Dermis blood vessel endothelial cell (primary cell): Measurements from ENCODE around the gene PCDHB4. TPM values are rescaled to one million over a fixed set of nuclear protein-coding genes. Genes with fewer than 3 reads are reported as not detected.
A peak's percentile ranks its signal among the peaks of the same experiment; 100 is the strongest.
"Not testable (repeated sequence)": the region's sequence is repeated elsewhere in the genome, so short reads cannot be mapped to it uniquely, and the experiment has no call there.

Experiments
- DNase-seq: peaks from one replicate; pipeline ENCODE4 v3.0.0; 2010
- total RNA-seq: library from RNA; depleted of rRNA; stranded (reverse); fragments of >200 nt; gene quantifications from 2 replicates; pipeline ENCODE4 v1.2.3, GENCODE V29; 2014

Gene PCDHB4
- total RNA-seq = 0.17 and 0.19 TPM in 2 replicates

GRCh38 chr5:141121563-141121962, at the start of gene PCDHB4:
Gene PCDHB4 (plus strand): TSS chr5:141121818. CDS start chr5:141121999, 181 bp downstream.
- DNase-seq = peak; percentile 15

GRCh38 chr5:141077826-141078225, 43.8 kb upstream of the PCDHB4 start:
- no peak for DNase-seq

GRCh38 chr5:141082228-141082627, 39.4 kb upstream of the PCDHB4 start:
- DNase-seq = no peak

- DNase-seq = peak; percentile 66
Observed at GRCh38 chr5:141084487-141084989, 37.1 kb upstream of the PCDHB4 start.

- peak; percentile 50 for DNase-seq
Observed at GRCh38 chr5:141094481-141095262, 26.9 kb upstream of the PCDHB4 start, which contains the start of gene PCDHB2. Gene PCDHB2 (plus strand): TSS chr5:141094615. CDS start chr5:141094791, 176 bp downstream.

- DNase-seq = no peak
Observed at GRCh38 chr5:141095263-141095641, 26.4 kb upstream of the PCDHB4 start.

- not testable (repeated sequence) for DNase-seq
Observed at GRCh38 chr5:141096181-141096580, 25.4 kb upstream of the PCDHB4 start.

GRCh38 chr5:141096586-141096985, 25.0 kb upstream of the PCDHB4 start:
- DNase-seq = not testable (repeated sequence)

GRCh38 chr5:141100243-141100805, 21.3 kb upstream of the PCDHB4 start, which contains the start of gene PCDHB3:
Gene PCDHB3 (plus strand): TSS chr5:141100473. CDS start chr5:141100650, 177 bp downstream.
- peak; percentile 57 for DNase-seq

- no peak for DNase-seq
Observed at GRCh38 chr5:141101059-141101458, 20.6 kb upstream of the PCDHB4 start.

- DNase-seq = not testable (repeated sequence)
Observed at GRCh38 chr5:141102070-141102469, 19.5 kb upstream of the PCDHB4 start.

- not testable (repeated sequence) for DNase-seq
Observed at GRCh38 chr5:141102471-141102870, 19.1 kb upstream of the PCDHB4 start.

- no peak for DNase-seq
Observed at GRCh38 chr5:141105350-141105749, 16.3 kb upstream of the PCDHB4 start.

GRCh38 chr5:141119250-141119649, 2.4 kb upstream of the PCDHB4 start:
- no peak for DNase-seq

- no peak for DNase-seq
Observed at GRCh38 chr5:141121985-141122384, 367 bp downstream of the PCDHB4 start.

GRCh38 chr5:141123396-141124135, 1.9 kb downstream of the PCDHB4 start:
- DNase-seq = not testable (repeated sequence)

GRCh38 chr5:141127305-141127704, 5.7 kb downstream of the PCDHB4 start:
- no peak for DNase-seq

- DNase-seq = peak; percentile 48
Observed at GRCh38 chr5:141135030-141135717, 13.6 kb downstream of the PCDHB4 start, which contains the start of gene PCDHB5. Gene PCDHB5 (plus strand): TSS chr5:141135206. CDS start chr5:141135435, 229 bp downstream.

- no peak for DNase-seq
Observed at GRCh38 chr5:141135718-141136266, 14.2 kb downstream of the PCDHB4 start.

- DNase-seq = not testable (repeated sequence)
Observed at GRCh38 chr5:141137346-141137745, 15.7 kb downstream of the PCDHB4 start.

- DNase-seq = peak; percentile 46
Observed at GRCh38 chr5:141149812-141150211, 28.2 kb downstream of the PCDHB4 start, which contains the start of gene PCDHB6. Gene PCDHB6 (plus strand): TSS chr5:141150057. CDS start chr5:141150258, 201 bp downstream.
